Erythroblast (primary cell): Measurements from ENCODE around the gene MYL6.

Experiments
- GATA1 ChIP-seq: IDR thresholded peaks from 2 replicates; pipeline ENCODE4 v1.6.1; 2011; ENCODE audit warnings: low read depth, mild to moderate bottlenecking, control low read depth, low read length, moderate library complexity
- POLR2A ChIP-seq: IDR thresholded peaks from 2 replicates; pipeline ENCODE4 v1.6.1; 2011; ENCODE audit warnings: mild to moderate bottlenecking, low read length

DNA sequence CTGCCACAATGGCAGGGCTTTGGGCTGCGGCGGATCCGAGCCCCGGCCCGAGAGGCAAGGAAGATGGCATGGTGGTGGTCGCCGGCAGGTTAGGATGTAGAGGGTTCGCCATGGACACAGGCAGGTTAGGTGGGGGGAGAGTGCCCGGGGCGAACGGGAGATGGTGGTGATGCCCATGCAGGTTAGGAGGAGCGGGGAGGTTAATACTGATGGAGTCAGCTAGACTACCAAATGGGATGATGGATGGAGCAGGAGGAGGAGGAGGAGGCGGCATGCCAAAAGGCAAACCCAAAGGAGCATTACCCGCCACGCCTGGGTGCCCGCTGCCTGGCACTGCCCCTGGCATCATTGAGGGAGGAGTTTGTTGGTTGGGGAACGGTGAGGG, 6.2 kb downstream of the MYL6 start:
- TF ChIP-seq POLR2A (peak; percentile 5), GATA1 (no peak)
